K562 (cell line): Measurements from ENCODE around the gene TBC1D17. TPM values are rescaled to one million over a fixed set of nuclear protein-coding genes. Genes with fewer than 3 reads are reported as not detected.

Source experiments
- E2F3 ChIP-seq: fragments of 250-450 bp; sonication (Bioruptor Pico); IDR thresholded peaks from 2 replicates; pipeline ENCODE4 v1.4.0; 2020; ENCODE audit warnings: mild to moderate bottlenecking
- EP400 ChIP-seq: fragments of 450-650 bp; IDR thresholded peaks from 2 replicates; pipeline ENCODE4 v1.6.1; 2017; ENCODE audit warnings: antibody characterized with exemption, mild to moderate bottlenecking, moderate library complexity
- FOXJ2 ChIP-seq: fragments of 200-800 bp; sonication (Bioruptor generic); IDR thresholded peaks from 2 replicates; pipeline ENCODE4 v1.6.1; 2016; ENCODE audit warnings: missing genetic modification characterization, missing compliant biosample characterization
- HDAC1 ChIP-seq, 2 experiments: fragments of 450-650 bp; IDR thresholded peaks; 2 replicates each; pipeline ENCODE4 v1.6.1; 2016 to 2017; ENCODE audit warnings: inconsistent platforms in 1 of 2, mild to moderate bottlenecking in 1 of 2, moderate library complexity in 1 of 2
- MCM2 ChIP-seq: fragments of 450-650 bp; IDR thresholded peaks from 2 replicates; pipeline ENCODE4 v1.6.1; 2017; ENCODE audit warnings: low read depth, mild to moderate bottlenecking
- MCM3 ChIP-seq: fragments of 450-650 bp; IDR thresholded peaks from 2 replicates; pipeline ENCODE4 v1.6.1; 2016
- POU5F1 ChIP-seq: fragments of 150-350 bp; IDR thresholded peaks from 2 replicates; pipeline ENCODE4 v1.6.1; 2014; ENCODE audit warnings: borderline replicate concordance, low read length, low read depth, mild to moderate bottlenecking; ENCODE audit not compliant: partially characterized antibody
- TAL1 ChIP-seq: fragments of 450-650 bp; IDR thresholded peaks from 2 replicates; pipeline ENCODE4 v1.6.1; 2016; ENCODE audit warnings: mild to moderate bottlenecking
- TEAD1 ChIP-seq, 2 experiments: fragments of 450-650 bp in 1 of 2; sonication (generic) in 1 of 2; formaldehyde crosslinking; IDR thresholded peaks; 2 replicates each; pipeline versions ENCODE4 v1.4.0 to v1.8.0; 2020 to 2022; ENCODE audit warnings: mild to moderate bottlenecking in 2 of 2, missing genetic modification reagents in 1 of 2
- ZNF124 ChIP-seq: sonication (generic); formaldehyde crosslinking; IDR thresholded peaks from 2 replicates; pipeline ENCODE4 v1.8.1; 2022; ENCODE audit warnings: missing genetic modification reagents
- ZNF696 ChIP-seq: fragments of 250-450 bp; sonication (Bioruptor Pico); conservative IDR thresholded peaks from 2 replicates; pipeline ENCODE4 v1.4.0; 2020; ENCODE audit warnings: mild to moderate bottlenecking, moderate library complexity
- polyA plus RNA-seq, 8 experiments: library from polyadenylated mRNA; depleted of rRNA in 4 of 8; stranded (reverse) in 5 of 8; unstranded in 3 of 8; fragments of >200 nt; fragmentation: Nextera tagmentation in 2 of 8; fragmentation: Illumina TruSeq in 1 of 8; extraction: Ambion mirVana in 2 of 8; extraction: Trizol in 1 of 8; gene quantifications; 2 replicates each; pipeline versions ENCODE4 v1.2.1 to v1.2.3, GENCODE V29; 2011 to 2014; ENCODE audit warnings: inconsistent platforms in 1 of 8, missing spikeins in 1 of 8
- total RNA-seq, 7 experiments: library from RNA; depleted of rRNA in 6 of 7; stranded (reverse); fragments of >200 nt in 6 of 7; fragmentation: Illumina TruSeq in 2 of 7; extraction: Trizol in 2 of 7; gene quantifications; 2 replicates each; pipeline versions ENCODE4 v1.2.1 to v1.2.3, GENCODE V29; 2011 to 2021; ENCODE audit warnings: low replicate concordance in 1 of 7
- TF ChIP-seq, protein P1 (sequence below), 2 experiments: fragments of 200-800 bp in 1 of 2; sonication (Bioruptor generic) in 1 of 2; sonication (generic) in 1 of 2; formaldehyde crosslinking in 1 of 2; IDR thresholded peaks in 1 of 2; conservative IDR thresholded peaks in 1 of 2; 2 replicates each; pipeline versions ENCODE4 v1.5.0 to v1.6.1; 2016 to 2020; ENCODE audit warnings: missing compliant biosample characterization in 1 of 2, missing genetic modification characterization in 1 of 2, missing genetic modification reagents in 1 of 2
- TF ChIP-seq, protein P2 (sequence below): fragments of 450-650 bp; IDR thresholded peaks from 2 replicates; pipeline ENCODE4 v1.6.1; 2016; ENCODE audit warnings: low read depth, mild to moderate bottlenecking, moderate library complexity
- TF ChIP-seq, protein P3 (sequence below), 3 experiments: IDR thresholded peaks in 2 of 3; conservative IDR thresholded peaks in 1 of 3; 2 replicates each; pipeline ENCODE4 v1.5.1; 2011 to 2012; ENCODE audit warnings: low read length in 3 of 3, mild to moderate bottlenecking in 3 of 3, control low read depth in 2 of 3, improper control_type of control experiment in 1 of 3, inconsistent platforms in 1 of 3, low read depth in 1 of 3, mixed read lengths in 1 of 3, moderate library complexity in 1 of 3; ENCODE audit not compliant: insufficient read depth in 2 of 3
- TF ChIP-seq, protein P4 (sequence below): fragments of 450-650 bp; formaldehyde crosslinking; IDR thresholded peaks from 2 replicates; pipeline ENCODE4 v1.4.0; 2022; ENCODE audit warnings: missing genetic modification characterization
- TF ChIP-seq, protein P5 (sequence below): fragments of 150-350 bp; IDR thresholded peaks from 2 replicates; pipeline ENCODE4 v1.6.1; 2014; ENCODE audit warnings: low read depth, mild to moderate bottlenecking, low read length, borderline replicate concordance
- TF ChIP-seq, protein P6 (sequence below): fragments of 450-650 bp; conservative IDR thresholded peaks from 2 replicates; pipeline ENCODE4 v1.6.1; 2016; ENCODE audit warnings: missing genetic modification characterization, low read depth, mild to moderate bottlenecking, missing compliant biosample characterization, moderate library complexity

The TBC1D17 gene
- total and polyA plus RNA-seq, 9 of the 15 experiments (the other 6 are each of a cell fraction or from before 2014, with no cell fraction given) = 0.42 to 16.0 (median 3.8) TPM

DNA sequence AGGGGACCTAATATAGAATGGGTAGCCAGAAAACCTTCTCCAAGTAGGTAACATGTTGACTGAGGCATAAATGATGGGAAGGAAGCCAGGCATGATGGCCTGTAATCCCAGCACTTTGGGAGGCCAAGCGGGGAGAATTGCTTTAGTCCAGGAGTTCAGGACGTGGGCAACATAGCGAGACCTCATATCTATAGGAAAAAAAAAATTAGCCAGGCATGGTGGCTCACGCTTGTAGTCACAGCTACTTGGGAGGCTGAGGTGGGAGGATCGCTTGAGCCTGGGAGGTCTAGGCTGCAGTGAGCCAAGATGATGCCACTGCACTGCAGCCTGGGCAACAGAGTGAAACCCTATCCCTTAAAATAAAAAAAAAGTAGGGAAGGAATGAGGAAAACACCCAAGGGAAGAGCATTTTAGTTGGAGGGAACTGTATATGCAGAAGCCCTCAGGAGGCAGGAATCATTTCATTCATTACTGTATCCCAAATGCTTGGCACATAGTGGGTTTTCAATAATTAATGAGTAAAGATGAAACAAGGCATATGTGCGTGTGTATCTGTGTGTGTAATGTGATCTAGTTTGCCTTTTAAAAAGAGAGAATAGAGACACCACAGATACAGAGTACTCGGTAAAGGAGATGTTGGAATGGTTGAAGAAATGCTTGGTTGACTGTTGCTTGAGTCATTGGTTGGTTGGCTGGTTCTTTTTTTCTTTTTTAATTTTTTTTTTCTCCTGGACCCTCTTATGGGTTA is 54.0 kb downstream of the TBC1D17 start (continued):
- TF ChIP-seq, protein P1, sequence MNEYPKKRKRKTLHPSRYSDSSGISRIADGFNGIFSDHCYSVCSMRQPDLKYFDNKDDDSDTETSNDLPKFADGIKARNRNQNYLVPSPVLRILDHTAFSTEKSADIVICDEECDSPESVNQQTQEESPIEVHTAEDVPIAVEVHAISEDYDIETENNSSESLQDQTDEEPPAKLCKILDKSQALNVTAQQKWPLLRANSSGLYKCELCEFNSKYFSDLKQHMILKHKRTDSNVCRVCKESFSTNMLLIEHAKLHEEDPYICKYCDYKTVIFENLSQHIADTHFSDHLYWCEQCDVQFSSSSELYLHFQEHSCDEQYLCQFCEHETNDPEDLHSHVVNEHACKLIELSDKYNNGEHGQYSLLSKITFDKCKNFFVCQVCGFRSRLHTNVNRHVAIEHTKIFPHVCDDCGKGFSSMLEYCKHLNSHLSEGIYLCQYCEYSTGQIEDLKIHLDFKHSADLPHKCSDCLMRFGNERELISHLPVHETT (CRISPR knock-in tag; conservative IDR thresholded peaks at IDR 0.05 in 1 of 2, IDR thresholded peaks at IDR 0.05 in 1 of 2) = no peak
- TF ChIP-seq, protein P2, sequence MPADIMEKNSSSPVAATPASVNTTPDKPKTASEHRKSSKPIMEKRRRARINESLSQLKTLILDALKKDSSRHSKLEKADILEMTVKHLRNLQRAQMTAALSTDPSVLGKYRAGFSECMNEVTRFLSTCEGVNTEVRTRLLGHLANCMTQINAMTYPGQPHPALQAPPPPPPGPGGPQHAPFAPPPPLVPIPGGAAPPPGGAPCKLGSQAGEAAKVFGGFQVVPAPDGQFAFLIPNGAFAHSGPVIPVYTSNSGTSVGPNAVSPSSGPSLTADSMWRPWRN = no peak
- TF ChIP-seq EP400 (no peak), ZNF696 (CRISPR knock-in tag) (0 out of 2 replicates have a peak, but pooled peaks have one; percentile 46), TAL1 (no peak), FOXJ2 (no peak), MCM2 (no peak), ZNF124 (no peak), TEAD1 (CRISPR knock-in tag; IDR thresholded peaks at IDR 0.05) (peak in 1 of 2 experiments; percentile 29; a peak in 1 of 4 replicates), POU5F1 (no peak), MCM3 (no peak), HDAC1 (IDR thresholded peaks at IDR 0.05) (no peak), E2F3 (no peak)
- TF ChIP-seq, protein P3, sequence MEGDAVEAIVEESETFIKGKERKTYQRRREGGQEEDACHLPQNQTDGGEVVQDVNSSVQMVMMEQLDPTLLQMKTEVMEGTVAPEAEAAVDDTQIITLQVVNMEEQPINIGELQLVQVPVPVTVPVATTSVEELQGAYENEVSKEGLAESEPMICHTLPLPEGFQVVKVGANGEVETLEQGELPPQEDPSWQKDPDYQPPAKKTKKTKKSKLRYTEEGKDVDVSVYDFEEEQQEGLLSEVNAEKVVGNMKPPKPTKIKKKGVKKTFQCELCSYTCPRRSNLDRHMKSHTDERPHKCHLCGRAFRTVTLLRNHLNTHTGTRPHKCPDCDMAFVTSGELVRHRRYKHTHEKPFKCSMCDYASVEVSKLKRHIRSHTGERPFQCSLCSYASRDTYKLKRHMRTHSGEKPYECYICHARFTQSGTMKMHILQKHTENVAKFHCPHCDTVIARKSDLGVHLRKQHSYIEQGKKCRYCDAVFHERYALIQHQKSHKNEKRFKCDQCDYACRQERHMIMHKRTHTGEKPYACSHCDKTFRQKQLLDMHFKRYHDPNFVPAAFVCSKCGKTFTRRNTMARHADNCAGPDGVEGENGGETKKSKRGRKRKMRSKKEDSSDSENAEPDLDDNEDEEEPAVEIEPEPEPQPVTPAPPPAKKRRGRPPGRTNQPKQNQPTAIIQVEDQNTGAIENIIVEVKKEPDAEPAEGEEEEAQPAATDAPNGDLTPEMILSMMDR (IDR thresholded peaks at IDR 0.05 in 2 of 3, conservative IDR thresholded peaks at IDR 0.05 in 1 of 3; ENCODE audit: insufficient read depth in 2 of 3, low read depth in 1 of 3, low read length in 3 of 3) = no peak
- TF ChIP-seq, protein P4, sequence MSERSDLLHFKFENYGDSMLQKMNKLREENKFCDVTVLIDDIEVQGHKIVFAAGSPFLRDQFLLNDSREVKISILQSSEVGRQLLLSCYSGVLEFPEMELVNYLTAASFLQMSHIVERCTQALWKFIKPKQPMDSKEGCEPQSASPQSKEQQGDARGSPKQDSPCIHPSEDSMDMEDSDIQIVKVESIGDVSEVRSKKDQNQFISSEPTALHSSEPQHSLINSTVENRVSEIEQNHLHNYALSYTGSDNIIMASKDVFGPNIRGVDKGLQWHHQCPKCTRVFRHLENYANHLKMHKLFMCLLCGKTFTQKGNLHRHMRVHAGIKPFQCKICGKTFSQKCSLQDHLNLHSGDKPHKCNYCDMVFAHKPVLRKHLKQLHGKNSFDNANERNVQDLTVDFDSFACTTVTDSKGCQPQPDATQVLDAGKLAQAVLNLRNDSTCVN (CRISPR knock-in tag) = 0 out of 2 replicates have a peak, but pooled peaks have one; percentile 34
- TF ChIP-seq, protein P5, sequence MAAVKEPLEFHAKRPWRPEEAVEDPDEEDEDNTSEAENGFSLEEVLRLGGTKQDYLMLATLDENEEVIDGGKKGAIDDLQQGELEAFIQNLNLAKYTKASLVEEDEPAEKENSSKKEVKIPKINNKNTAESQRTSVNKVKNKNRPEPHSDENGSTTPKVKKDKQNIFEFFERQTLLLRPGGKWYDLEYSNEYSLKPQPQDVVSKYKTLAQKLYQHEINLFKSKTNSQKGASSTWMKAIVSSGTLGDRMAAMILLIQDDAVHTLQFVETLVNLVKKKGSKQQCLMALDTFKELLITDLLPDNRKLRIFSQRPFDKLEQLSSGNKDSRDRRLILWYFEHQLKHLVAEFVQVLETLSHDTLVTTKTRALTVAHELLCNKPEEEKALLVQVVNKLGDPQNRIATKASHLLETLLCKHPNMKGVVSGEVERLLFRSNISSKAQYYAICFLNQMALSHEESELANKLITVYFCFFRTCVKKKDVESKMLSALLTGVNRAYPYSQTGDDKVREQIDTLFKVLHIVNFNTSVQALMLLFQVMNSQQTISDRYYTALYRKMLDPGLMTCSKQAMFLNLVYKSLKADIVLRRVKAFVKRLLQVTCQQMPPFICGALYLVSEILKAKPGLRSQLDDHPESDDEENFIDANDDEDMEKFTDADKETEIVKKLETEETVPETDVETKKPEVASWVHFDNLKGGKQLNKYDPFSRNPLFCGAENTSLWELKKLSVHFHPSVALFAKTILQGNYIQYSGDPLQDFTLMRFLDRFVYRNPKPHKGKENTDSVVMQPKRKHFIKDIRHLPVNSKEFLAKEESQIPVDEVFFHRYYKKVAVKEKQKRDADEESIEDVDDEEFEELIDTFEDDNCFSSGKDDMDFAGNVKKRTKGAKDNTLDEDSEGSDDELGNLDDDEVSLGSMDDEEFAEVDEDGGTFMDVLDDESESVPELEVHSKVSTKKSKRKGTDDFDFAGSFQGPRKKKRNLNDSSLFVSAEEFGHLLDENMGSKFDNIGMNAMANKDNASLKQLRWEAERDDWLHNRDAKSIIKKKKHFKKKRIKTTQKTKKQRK = no peak
- TF ChIP-seq, protein P6, sequence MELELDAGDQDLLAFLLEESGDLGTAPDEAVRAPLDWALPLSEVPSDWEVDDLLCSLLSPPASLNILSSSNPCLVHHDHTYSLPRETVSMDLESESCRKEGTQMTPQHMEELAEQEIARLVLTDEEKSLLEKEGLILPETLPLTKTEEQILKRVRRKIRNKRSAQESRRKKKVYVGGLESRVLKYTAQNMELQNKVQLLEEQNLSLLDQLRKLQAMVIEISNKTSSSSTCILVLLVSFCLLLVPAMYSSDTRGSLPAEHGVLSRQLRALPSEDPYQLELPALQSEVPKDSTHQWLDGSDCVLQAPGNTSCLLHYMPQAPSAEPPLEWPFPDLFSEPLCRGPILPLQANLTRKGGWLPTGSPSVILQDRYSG = no peak
